SW 1271 (cell line): ENCODE data around the gene TTPAL.
"Not testable (repeated sequence)": the region's sequence is repeated elsewhere in the genome, so short reads cannot be mapped to it uniquely, and the experiment has no call there.

ENCODE experiments used
- DNase-seq, 2 experiments: peaks; one replicate each; lab custom pipeline; 2025; lab: John Stamatoyannopoulos, UW

TTPAL gene

DNA sequence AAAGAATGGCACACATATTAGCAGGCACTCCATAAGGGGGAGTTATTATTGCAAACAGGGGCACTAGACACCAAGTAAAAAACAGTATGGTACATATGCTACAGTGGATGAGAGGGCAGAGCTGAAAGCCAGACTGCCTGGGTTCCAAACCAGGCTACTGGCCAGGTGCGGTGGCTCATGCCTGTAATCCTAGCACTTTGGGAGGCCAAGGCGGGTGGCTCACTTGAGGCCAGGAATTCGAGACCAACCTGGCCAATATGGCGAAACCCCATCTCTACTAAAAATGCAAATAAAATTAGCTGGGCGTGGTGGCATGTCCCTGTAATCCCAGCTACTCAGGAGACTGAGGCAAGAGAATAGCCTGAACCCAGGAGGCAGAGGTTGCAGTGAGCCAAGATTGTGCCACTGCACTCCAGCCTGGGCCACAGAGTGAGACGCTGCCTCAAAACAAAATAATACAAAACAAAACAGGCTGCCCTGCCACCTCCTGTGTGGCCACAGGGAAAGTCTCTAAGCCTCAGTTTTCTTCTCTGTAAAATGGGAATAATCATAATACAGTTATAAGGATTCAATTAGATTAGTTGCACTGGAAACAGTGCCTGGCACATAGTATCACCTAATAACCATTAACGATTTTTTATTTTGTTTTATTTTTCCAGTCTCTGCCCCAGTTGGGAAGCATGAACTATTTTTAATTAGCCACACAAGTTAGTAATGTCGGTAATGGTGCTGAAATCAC is 7.5 kb upstream of the TTPAL start:
- DNase-seq = no peak

DNA sequence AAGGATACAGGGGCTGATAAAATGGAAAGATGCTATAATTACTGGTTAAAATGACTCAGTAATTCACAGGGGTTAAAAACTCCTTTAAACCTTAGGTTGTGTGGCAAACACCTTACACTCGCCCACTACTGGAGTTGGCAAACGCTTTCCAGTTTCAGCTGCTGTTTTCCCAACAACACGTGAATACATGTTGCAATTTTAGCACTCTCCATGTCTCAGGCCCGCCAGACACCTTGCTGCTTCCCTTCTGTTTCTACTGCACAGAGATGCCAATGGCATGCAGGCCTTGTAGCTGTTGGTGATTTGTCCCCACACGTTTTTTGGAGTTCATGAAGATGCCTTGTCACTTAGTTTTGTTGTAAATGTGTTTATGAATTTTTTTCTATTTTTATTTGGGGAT is 5.3 kb upstream of the TTPAL start:
- DNase-seq = no peak

DNA sequence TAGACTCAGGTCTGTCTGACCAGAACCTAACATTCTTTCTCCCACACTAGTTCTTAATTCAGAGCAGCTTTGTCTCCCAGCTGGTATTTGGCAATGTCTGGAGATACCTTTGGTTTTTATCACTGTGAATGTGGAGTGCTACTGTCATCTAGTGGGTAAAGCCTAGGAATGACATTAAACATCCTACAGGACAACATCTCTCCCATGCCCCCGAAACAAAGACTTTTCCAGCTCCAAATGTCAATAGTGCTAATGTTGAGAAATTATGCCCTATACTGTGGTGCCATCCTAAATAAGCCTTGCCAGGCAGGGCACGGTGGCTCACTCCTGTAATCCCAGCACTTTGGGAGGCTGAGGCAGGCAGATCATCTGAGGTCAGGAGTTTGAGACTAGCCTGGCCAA is 4.2 kb upstream of the TTPAL start:
- DNase-seq = peak in 1 of 2 experiments; percentile 19

DNA sequence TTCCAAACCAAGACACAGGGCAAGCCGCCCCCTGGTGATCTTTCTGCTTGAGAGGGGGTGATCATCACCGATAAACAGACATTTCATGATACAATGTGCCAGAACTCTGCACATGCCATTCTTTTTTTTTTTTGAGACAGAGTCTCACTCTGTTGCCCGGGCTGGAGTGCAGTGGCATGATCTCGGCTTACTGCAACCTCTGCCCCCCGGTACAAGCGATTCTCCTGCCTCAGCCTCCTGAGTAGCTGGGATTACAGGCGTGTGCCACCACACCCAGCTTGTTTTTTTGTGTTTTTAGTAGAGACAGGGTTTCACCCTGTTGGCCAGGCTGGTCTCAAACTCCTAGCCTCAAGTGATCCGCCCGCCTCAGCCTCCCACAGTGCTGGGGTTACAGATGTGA is 3.4 kb upstream of the TTPAL start:
- DNase-seq = not testable (repeated sequence)

DNA sequence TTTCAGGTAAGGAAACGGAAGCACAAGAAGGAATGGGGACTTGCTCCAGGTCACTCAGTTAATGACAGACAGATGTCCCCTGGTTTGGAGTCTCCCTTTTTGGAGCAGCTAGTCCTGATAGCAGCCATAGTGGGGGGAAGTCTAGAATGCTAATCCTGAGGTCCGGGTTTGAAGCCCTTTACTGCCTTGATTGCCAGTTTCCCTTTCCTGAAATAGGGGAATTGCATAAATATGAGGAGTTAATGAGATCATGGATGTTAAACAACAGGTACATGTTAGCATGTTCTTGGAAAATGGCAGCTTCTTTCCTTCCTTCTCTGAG is 341 bp upstream of the TTPAL start:
- DNase-seq = no peak

DNA sequence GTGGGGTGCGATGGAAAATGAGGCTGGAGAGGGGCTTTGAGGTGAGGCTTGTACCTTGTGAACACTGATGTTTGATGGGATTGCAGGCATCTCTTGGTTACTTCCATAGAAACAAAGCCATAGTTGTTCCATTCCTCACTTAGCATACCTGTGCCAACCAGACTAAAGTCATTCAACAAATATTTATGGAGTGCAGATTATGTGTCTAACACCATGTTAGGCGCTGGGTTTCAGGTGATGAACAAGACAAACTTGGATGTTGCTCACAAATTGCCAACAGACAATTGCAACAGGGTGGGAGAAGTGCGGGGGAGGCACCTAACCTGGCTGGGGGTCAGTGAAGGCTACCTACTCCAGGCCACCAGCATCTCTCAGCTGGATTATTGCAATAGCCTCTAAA is 1.5 kb downstream of the TTPAL start:
- DNase-seq = no peak

DNA sequence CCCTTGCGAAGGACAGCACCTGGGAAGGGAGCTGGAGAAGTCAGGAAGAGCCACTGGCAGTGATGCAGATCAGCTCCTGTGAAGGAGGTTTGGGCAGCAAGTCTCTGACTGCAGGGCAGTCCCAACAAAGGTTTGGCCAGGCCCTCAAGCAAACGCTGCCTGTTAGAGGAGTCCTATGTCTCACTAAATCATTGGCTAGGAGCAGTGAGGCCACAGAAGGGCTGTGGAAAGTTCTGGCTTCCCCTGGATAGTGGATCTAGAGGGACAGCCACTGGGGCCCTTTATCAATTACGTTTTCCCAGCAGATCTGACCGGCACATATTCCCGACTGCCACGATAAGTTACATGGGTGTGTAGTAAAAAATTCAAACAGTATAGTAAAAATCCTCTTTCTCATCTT is 2.5 kb downstream of the TTPAL start:
- DNase-seq = no peak

DNA sequence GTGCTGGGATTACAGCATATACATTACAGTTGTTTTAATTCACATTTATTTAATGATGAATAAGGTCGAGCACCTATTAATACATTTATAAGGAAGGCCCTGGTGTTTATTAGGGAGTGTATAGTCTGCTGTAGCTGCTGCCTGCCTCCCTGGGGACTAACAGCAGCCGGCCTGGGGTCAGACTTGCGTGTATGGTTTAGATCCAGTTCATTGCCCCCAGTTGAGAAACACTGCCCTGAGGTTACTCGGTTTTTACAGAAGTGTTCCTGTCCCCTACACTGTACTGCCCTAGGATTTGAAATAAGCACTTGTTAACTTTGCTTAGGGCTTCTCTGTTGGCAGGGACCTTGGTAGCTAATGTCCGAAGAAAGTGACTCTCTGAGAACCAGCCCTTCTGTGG is 4.0 kb downstream of the TTPAL start:
- DNase-seq = no peak

DNA sequence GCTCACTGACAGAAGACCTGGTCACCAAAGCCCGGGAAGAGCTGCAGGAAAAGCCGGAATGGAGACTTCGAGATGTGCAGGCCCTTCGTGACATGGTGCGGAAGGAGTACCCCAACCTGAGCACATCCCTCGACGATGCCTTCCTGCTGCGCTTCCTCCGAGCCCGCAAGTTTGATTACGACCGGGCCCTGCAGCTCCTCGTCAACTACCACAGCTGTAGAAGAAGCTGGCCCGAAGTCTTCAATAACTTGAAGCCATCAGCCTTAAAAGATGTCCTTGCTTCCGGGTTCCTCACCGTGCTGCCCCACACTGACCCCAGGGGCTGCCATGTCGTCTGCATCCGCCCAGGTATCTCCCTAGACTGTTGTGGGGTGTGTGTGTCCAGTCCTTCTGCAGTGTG is 4.4 kb downstream of the TTPAL start:
- DNase-seq = no peak

DNA sequence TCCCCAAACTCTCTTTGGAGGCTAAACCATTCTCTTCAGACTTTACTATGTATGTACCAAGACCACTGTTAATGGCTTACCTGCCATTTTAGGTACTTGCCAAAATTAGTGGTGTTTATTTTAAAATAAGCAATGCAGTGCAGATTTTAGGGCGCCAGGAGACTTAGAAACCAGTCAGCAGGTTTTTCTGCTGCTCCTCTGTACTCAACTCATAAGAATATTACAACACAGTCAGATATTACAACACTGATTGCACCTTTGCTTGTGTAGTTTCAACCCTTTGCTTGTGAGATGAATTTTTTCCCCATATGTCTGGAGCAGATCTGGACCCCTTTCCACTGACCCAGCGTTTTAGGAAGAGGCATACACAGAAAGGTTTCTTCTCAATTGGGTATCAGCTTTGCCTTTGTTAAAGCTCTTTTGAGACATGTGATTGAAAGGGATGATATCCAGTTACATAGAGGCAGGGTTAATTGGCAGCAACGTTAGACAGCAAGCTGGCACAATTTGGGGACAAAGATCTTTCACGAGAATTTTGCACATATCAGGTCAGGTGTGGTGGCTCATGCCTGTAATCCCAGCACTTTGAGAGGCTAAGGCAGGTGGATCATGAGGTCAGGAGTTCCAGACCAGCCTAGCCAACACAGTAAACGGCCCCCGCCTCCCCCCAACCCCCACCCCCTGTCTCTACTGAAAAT is 6.2 kb downstream of the TTPAL start:
- DNase-seq = no peak

DNA sequence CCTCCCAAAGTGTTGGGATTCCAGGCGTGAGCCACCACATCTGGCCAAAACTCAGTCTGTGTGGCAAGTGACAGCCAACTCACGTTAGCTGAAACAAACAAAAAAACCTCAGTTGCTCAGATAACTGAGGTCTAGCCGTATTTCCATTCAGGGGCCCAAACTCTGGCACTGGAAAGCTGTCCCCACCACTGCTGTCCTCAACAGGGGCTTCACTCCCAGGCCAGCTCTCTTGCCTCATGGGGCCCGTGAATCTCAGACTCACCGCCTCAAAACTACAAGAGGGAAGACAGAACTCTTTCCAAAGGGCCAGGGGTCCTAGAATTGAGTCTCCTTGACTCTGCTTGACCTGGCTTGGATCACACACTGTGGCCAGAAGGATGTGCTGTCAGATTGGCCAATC is 7.4 kb downstream of the TTPAL start:
- DNase-seq = no peak

DNA sequence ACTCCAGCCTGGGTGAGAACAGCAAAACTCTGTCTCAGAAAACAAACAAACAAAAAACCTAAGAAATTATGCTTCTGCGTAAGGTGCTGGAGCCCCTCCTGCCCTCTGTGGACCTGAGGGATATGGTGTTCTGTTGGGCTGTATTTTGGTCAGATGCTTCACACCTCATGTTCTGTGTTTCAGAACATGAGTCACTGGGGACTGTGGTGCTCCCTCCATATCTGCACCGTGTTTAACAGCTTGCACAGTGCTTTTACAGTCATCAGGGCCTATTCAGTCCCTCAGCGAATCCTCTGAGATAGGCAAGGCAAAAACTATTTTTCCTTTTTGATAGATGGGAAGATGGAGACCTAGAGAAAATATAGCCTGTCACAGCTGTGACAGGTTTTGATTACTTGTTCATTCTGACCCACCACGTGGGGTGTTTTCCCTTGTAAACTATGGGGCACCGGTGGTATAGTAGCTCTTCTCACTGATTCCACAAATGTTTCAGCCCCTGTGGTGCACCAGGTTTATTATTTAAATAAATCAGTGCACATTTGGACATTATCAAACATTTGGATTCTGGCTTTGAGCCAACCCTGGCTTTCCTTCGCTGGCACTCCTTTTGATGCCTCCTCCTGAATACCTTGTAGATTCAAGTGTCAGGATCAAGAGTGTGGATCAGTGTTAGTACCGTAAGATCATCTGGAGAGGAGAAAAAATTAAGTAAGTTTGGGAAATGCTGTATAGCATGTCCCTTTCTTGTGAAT is 9.6 kb downstream of the TTPAL start:
- DNase-seq = no peak

DNA sequence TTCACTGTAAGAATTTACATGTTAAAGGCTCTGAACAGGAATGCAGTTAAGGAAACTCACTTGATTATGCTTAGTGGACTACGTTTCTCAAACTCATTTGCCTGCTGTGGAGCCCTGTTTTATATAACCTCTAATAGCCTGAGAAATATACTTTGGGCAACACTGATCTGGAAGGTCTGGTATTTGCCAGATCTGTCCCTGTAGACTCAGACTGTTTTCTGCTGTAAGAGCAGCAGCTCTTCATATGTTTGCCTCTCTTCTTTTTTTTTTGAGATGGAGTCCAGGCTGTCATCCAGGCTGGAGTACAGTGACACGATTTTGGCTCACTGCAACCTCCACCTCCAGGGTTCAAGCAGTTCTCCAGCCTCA is 10.1 kb downstream of the TTPAL start:
- DNase-seq = no peak

DNA sequence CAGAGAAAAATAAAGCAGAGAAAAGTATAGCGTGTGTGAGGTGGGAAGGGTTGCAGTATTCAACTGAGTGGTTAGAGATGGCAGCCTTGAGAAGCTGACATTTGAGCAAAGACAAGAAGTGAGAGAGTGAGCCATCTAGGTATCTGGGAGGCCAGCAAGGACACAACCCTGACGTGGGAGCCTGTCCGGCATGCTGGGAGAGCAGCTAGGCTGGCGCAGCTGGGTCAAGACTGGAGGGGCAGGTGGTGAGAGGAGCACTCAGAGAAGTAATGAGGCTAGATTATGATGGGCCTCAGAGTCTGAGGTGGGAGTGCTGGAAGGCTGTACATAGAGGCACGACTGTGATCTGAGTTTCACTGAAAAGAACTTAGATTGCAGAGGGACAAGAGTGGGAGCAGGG is 12.9 kb downstream of the TTPAL start:
- DNase-seq = no peak

DNA sequence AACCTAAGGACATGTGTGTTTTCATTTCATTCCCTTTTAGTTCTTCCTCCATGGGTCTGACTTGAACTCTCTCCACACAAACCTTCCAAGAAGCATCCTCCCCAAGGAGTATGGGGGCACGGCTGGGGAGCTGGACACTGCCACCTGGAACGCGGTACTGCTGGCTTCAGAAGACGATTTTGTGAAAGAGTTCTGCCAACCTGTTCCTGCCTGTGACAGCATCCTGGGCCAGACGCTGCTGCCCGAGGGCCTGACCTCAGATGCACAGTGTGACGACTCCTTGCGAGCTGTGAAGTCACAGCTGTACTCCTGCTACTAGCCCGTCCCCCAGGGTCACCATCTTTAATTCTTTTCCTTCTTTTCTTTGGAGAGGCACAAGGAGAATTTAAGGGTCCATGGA is 13.5 kb downstream of the TTPAL start:
- DNase-seq = no peak

DNA sequence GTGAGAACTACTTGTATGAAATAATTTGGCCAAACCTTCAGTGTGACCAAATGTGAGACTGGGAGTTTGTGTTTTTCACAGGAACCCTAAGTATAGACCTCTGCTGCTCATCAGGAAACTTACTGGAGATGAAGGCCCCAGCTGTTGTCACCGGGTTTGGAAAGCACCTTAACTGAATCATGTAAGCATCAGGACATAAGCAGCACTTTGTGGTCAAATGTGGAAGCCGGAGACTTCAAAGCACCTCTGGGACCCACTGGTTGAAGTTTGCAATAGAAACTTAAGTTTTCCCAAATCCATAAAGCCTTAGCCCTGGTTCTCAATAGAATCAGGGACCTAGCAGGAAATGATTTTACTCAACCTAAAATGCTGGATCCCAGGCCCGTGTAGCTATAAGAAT is 14.3 kb downstream of the TTPAL start:
- no peak for DNase-seq

DNA sequence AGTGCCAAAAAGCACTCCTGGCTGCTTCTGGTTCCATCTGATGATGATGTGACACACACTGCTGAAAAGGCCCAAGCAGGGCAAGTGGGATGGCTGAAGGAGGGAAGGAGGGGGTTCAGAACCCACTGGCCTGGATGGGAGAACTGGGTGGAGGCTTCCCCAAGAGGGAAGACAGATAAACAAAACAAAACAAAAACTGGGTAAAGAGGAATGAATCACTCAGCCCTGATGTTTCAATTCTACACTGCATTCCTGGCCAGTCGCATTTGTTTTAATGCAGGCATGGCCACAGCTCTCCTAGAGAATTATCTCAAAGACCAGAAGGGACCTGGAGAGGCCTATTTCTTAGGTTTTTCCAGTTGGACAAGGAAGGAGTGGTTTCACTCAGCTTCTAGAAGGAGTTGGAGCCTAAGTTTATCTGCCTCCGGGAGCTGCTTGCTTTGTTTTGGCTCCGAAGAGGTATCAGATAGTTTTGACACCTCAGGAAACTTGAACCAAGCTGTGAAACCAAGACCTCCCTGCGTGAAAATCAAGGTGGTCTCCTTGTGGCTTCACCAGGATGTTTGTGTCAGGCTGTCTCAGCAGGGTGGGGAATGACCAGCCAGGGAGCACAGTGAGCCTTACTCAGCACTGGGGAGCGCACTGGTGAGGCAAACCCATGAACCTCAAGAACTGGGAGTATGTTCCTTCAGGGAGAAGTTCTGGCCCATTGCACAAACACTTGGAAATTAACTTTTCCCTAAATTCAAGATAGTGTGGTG is 16.1 kb downstream of the TTPAL start:
- no peak for DNase-seq

DNA sequence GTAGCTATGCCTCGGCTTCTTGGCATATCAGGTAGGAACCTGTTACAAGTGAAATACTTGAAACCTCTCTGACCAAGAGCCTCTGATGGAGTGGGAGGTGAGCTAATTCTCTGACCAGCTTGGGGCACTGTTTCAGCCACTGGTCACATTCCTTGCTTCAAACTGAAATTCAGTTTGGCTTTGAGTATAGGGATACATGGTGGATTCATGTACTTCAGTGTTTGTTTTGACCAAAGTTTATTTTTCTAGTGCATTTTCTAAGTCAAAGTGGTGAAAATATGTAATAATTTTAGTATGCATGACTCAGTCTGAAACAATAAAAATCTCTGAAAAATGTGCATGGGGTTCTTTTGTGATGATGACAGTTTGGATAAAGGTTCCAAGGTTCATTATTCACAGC is 18.6 kb downstream of the TTPAL start:
- DNase-seq = no peak

DNA sequence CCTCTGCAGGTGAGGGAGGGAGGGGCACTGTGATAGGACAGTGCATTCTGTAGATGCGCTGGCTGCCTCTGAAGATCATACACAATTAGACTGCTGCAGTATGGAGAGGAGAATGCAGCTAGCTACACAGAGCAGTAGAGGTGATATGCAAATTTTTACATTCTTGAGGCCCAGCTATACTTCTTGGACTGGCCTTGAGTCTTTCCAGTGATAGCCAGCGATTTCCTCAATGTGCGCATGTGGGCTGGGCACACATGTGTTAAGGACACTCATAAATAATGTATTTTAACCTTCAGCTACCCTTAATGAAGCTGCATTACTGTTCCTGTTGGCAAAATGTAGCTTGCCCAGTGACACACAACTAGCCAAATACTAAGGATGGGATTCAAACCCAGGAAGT is 19.0 kb downstream of the TTPAL start:
- DNase-seq = no peak

DNA sequence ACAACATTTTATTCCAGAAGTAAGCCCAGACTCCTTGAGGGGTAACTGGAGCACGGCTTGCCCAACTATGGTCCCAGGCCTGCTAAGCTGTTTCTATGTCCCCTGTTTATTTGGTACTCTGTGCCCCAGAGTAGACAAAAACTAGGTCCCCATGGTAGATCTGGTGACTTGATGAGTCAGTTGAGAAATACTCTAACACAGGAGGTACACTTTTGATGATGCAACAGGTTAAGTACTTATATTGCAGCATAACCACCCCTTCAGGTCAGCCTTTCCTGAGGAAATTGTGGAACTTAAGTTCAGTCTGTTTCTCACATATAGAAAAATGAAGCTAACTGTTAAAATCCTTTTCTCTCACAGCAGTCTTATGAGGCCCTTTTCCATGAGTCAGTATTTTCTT is 19.6 kb downstream of the TTPAL start:
- peak in 1 of 2 experiments; percentile 32 for DNase-seq

DNA sequence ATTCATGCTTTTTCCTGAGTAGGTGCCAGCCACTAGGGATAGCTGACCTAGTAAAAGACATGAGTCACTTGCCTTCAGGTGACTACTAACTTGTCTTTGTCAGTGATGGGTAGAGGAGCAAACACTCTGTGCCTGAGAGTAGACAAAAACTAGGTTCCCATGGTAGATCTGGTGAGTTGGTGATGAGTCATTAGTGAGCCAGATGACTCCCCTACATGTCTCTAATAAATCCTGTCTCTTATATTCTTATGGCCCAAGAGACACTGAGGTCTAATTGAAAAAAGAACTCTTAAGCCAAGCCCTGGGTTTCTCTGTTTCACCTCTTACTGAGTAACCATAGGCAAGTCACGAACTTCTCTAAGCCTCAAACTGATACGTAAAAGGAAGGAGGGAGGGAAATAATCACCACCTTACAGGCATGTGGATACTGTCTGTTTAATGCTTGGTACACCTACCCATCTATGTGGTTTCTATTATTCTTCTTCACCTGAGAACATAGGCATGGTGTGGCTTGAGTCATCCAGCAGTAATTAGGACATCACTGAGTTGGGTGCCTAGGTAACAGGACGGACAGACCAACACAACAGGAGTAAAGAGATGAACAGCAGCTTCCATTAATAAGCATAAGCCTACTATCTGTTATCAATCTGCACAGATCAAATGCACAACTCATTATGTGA is 20.3 kb downstream of the TTPAL start:
- DNase-seq = peak; percentile 37 to 76

DNA sequence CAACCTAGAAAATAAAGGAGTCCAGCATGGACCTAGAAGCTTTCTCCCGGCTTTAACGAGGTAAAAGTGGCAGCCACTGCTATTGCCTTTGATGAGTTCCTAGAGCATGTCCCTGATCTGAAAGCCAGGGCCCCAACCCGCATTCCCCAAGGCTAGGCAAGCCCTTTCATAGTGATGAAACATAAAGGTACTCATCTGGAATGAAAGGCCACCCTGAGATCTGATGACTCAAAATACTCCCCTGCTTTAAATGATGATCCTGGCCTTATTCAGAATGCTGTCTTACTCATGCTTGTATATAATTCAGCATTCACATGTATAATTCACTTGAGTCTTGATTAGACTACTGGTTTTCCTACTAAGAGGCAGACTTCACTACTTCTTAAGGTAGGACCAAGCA is 21.3 kb downstream of the TTPAL start:
- peak; percentile 28 to 57 for DNase-seq
